ENCODE data around the gene SHF. TPM values are rescaled to one million over a fixed set of nuclear protein-coding genes. Genes with fewer than 3 reads are reported as not detected.

The SHF gene
- total RNA-seq, 2 donors from 2014 or later = 42.0 to 53.8 TPM

DNA sequence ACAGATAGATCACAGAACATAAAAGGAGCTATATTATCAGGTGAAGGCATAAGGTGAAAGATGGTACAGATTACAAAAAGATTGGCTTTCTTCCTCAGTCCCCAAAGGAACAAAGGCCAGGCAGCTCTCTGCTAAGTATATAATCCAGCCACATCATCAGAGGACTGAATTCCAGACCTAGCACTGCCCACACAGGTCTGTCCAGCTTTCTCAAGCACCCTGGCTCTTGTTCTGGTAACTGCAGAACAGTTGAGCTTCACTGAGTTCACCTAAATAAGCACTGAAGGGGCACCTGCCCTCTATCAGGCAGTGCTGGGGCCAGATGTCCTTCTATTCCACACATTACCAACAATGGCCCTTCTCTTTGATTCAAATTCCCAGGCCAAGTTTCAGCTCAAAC is 64.4 kb downstream of the SHF start:
- Mint-ChIP-seq H3K36me3 (ENCODE audit: low read depth) (no peaks in the 10 kb centered on the region), H3K27me3 (ENCODE audit: insufficient read depth) (peaks cover 82% of the 10 kb centered on the region), H3K4me3 (no peak overlapping the region), H3K9me3 (no peaks in the 10 kb centered on the region), H3K27ac (no peak overlapping the region), H3K4me1 (no peaks in the 10 kb centered on the region)
- no peak for TF ChIP-seq CTCF (conservative IDR thresholded peaks at IDR 0.05)
- Histone ChIP-seq H3K4me1 (ENCODE audit: control insufficient read depth, insufficient read depth, low read length) (no peaks in the 10 kb centered on the region), H3K27me3 (ENCODE audit: control insufficient read depth, insufficient read depth, low read length, poor library complexity, severe bottlenecking) (peaks cover 88% of the 10 kb centered on the region), H3K36me3 (ENCODE audit: control insufficient read depth, insufficient read depth, low read length) (no peaks in the 10 kb centered on the region), H3K4me3 (ENCODE audit: low read length) (no peak overlapping the region), H3K9ac (ENCODE audit: extremely low read depth, low read length, poor library complexity, severe bottlenecking) (no peak overlapping the region), H3K9me3 (ENCODE audit: control insufficient read depth, low read length) (no peaks in the 10 kb centered on the region), H3K27ac (ENCODE audit: low read depth, low read length) (no peak overlapping the region)
- no peak for DNase-seq

GRCh38 chr15:45122719-45123118 is 65.0 kb downstream of the SHF start:
- DNase-seq = no peak
- H3K27ac ChIP-seq (ENCODE audit: low read depth, low read length) = no peak overlapping the region
- Mint-ChIP-seq H3K27me3 (ENCODE audit: insufficient read depth) (peaks cover 82% of the 10 kb centered on the region), H3K4me1 (no peaks in the 10 kb centered on the region), H3K27ac (no peak overlapping the region), H3K4me3 (no peak overlapping the region), H3K36me3 (ENCODE audit: low read depth) (no peaks in the 10 kb centered on the region), H3K9me3 (peaks cover 3% of the 10 kb centered on the region)
- no peak for TF ChIP-seq CTCF (conservative IDR thresholded peaks at IDR 0.05)
- H3K4me3 ChIP-seq (ENCODE audit: low read length) = no peak overlapping the region
- H3K9me3 ChIP-seq (ENCODE audit: control insufficient read depth, low read length) = no peaks in the 10 kb centered on the region
- no peak overlapping the region for H3K9ac ChIP-seq (ENCODE audit: extremely low read depth, low read length, poor library complexity, severe bottlenecking)
- H3K4me1 ChIP-seq (ENCODE audit: control insufficient read depth, insufficient read depth, low read length) = no peaks in the 10 kb centered on the region
- WGBS, 2 experiments (ENCODE audit: insufficient coverage in 1 of 2, insufficient read length in 1 of 2) = 90% methylated on average over 6 to 7 of the region's 7 CpGs
- peaks cover 85% of the 10 kb centered on the region for H3K27me3 ChIP-seq (ENCODE audit: control insufficient read depth, insufficient read depth, low read length, poor library complexity, severe bottlenecking)
- H3K36me3 ChIP-seq (ENCODE audit: control insufficient read depth, insufficient read depth, low read length) = no peaks in the 10 kb centered on the region

DNA sequence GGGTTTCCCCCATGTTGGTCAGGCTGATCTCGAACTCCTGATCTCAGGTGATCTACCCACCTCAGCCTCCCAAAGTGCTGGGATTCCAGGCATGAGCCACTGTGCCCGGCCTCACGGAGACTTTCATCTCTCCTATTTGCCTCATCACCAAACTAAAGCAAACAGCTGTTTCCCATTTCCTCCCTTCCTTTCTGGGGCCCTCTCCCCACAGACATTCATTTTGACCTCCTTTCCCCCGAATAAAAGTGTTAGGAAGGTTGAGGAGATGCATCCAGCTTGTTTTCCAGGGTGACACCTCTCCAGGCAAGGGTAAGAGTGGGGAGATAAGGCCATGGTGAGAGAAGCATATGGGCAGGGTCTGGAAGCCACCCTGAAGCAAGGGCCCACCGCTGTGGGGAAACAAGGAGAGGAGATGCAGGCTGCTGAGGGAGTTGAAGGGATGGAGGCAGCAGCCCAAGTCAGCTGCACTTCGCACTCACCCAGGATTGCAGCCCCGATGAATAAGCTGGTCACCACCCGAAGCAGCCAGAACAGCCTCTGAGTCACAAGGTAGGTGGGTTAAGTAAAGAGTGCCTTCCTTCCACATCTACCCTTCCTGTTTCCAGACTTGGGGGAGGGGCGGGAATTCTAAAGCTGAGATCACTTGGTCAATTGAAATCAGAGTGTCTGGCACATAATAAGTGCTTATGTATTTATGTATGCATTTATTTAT is 65.9 kb downstream of the SHF start:
- H3K27me3 Mint-ChIP-seq (ENCODE audit: insufficient read depth) = peaks cover 86% of the 10 kb centered on the region
- H3K36me3 Mint-ChIP-seq (ENCODE audit: low read depth) = no peaks in the 10 kb centered on the region
- Histone ChIP-seq H3K9me3 (ENCODE audit: control insufficient read depth, low read length) (no peaks in the 10 kb centered on the region), H3K27ac (ENCODE audit: low read depth, low read length) (no peak overlapping the region), H3K9ac (ENCODE audit: extremely low read depth, low read length, poor library complexity, severe bottlenecking) (no peak overlapping the region), H3K4me1 (ENCODE audit: control insufficient read depth, insufficient read depth, low read length) (no peaks in the 10 kb centered on the region), H3K4me3 (ENCODE audit: low read length) (no peak overlapping the region), H3K36me3 (ENCODE audit: control insufficient read depth, insufficient read depth, low read length) (no peaks in the 10 kb centered on the region), H3K27me3 (ENCODE audit: control insufficient read depth, insufficient read depth, low read length, poor library complexity, severe bottlenecking) (peaks cover 85% of the 10 kb centered on the region)
- H3K4me1 Mint-ChIP-seq = no peaks in the 10 kb centered on the region
- H3K4me3 Mint-ChIP-seq = no peak overlapping the region
- DNase-seq = no peak
- H3K9me3 Mint-ChIP-seq = peaks cover 7% of the 10 kb centered on the region
- TF ChIP-seq CTCF (conservative IDR thresholded peaks at IDR 0.05) = no peak
- no peak overlapping the region for H3K27ac Mint-ChIP-seq
- WGBS, 2 experiments (ENCODE audit: insufficient coverage in 1 of 2, insufficient read length in 1 of 2) = 74 to 83% methylated on average over 6 to 8 of the region's 9 CpGs

Data from endodermal cell (in vitro differentiated cells).